H1 (cell line): ENCODE data around the gene CLEC18C. TPM values are rescaled to one million over a fixed set of nuclear protein-coding genes. Genes with fewer than 3 reads are reported as not detected.

Experiments
- CBX8 ChIP-seq: fragments of 300-800, 300-1000 bp; sonication (generic); IDR thresholded peaks from 2 replicates; pipeline ENCODE4 v1.7.1; 2016; ENCODE audit warnings: low read depth, low read length, borderline replicate concordance
- CEBPB ChIP-seq: IDR thresholded peaks from 2 replicates; pipeline ENCODE4 v1.6.1; 2012; ENCODE audit warnings: low read depth, low read length
- CREB1 ChIP-seq: IDR thresholded peaks from 2 replicates; pipeline ENCODE4 v1.6.1; 2012; ENCODE audit warnings: inconsistent platforms
- GABPA ChIP-seq: IDR thresholded peaks from 2 replicates; pipeline ENCODE4 v1.6.1; 2011; ENCODE audit warnings: mild to moderate bottlenecking, low read length, moderate library complexity, borderline replicate concordance; ENCODE audit not compliant: insufficient read depth
- JUND ChIP-seq: IDR thresholded peaks from 2 replicates; pipeline ENCODE4 v1.6.1; 2011; ENCODE audit warnings: mild to moderate bottlenecking, improper control_type of control experiment, low read length
- MAFK ChIP-seq: IDR thresholded peaks from 2 replicates; pipeline ENCODE4 v1.6.1; 2012; ENCODE audit warnings: low read depth, mild to moderate bottlenecking, improper control_type of control experiment, low read length
- NRF1 ChIP-seq: IDR thresholded peaks from 2 replicates; pipeline ENCODE4 v1.6.1; 2011; ENCODE audit warnings: mild to moderate bottlenecking, low read depth, low read length, improper control_type of control experiment
- polyA plus RNA-seq, 7 experiments: library from polyadenylated mRNA; depleted of rRNA in 3 of 7; stranded (reverse) in 5 of 7; unstranded in 2 of 7; fragments of >200 nt in 5 of 7; fragments of 200-250 nt in 2 of 7; gene quantifications; 1 replicate in 5 of 7; 2 replicates in 1 of 7; 4 replicates in 1 of 7; pipeline versions ENCODE4 v1.2.1 to v1.2.3, GENCODE V29; 2011 to 2013; ENCODE audit warnings: missing spikeins in 2 of 7, mixed read lengths in 2 of 7
- total RNA-seq: library from RNA; stranded (reverse); fragmentation: NEBNext Ultra II Directional; extraction: Animal tissue kit (Norgen Biotek cat#: 25700); gene quantifications from 2 replicates; pipeline ENCODE4 v1.2.1, GENCODE V29; 2021

Gene CLEC18C
- total and polyA plus RNA-seq, 2 of the 8 experiments (the other 6 are each of a cell fraction or from before 2014, with no cell fraction given), result 0.11 TPM; not detected in 1

GRCh38 chr16:70162041-70162451 is 11.5 kb upstream of the CLEC18C start (continued):
- no peak for TF ChIP-seq CEBPB
- TF ChIP-seq CBX8, result no peak
- no peak for TF ChIP-seq JUND
- no peak for TF ChIP-seq GABPA
- TF ChIP-seq NRF1, result no peak
- no peak for TF ChIP-seq CREB1
- TF ChIP-seq MAFK, result no peak
